HCT116 (cell line): ENCODE results near the gene PURA.
A peak's percentile ranks its signal among the peaks of the same experiment; 100 is the strongest.

ENCODE experiments used
- CEBPB ChIP-seq: IDR thresholded peaks from 2 replicates; pipeline ENCODE4 v1.6.1; 2012; ENCODE audit warnings: low read depth
- CTCF ChIP-seq, 3 experiments: fragments of 200-600 bp in 1 of 3; sonication (generic) in 1 of 3; IDR thresholded peaks in 2 of 3; conservative IDR thresholded peaks in 1 of 3; 2 replicates each; pipeline ENCODE4 v1.5.1; 2012 to 2017; ENCODE audit warnings: low read depth in 2 of 3, low read length in 2 of 3, antibody characterized with exemption in 1 of 3, borderline replicate concordance in 1 of 3, control low read depth in 1 of 3, mild to moderate bottlenecking in 1 of 3, mixed read lengths in 1 of 3, mixed run types in 1 of 3, moderate library complexity in 1 of 3; ENCODE audit not compliant: insufficient read depth in 1 of 3
- EZH2 ChIP-seq: fragments of 200-600 bp; sonication (generic); IDR thresholded peaks from 2 replicates; pipeline ENCODE4 v1.6.1; 2017; ENCODE audit warnings: antibody characterized with exemption, mixed run types
- EZH2phosphoT487 ChIP-seq: fragments of 200-600 bp; IDR thresholded peaks from 2 replicates; pipeline ENCODE4 v1.6.1; 2018; ENCODE audit warnings: antibody characterized with exemption, borderline replicate concordance
- POLR2A ChIP-seq: IDR thresholded peaks from 2 replicates; pipeline ENCODE4 v1.7.0; 2011; ENCODE audit warnings: borderline replicate concordance; ENCODE audit not compliant: insufficient read depth, insufficient read length; ENCODE audit errors: extremely low read depth
- POLR2AphosphoS5 ChIP-seq: IDR thresholded peaks from 2 replicates; pipeline ENCODE4 v1.6.1; 2011; ENCODE audit warnings: mild to moderate bottlenecking, low read depth, low read length, moderate library complexity
- RAD21 ChIP-seq: IDR thresholded peaks from 2 replicates; pipeline ENCODE4 v1.6.1; 2012; ENCODE audit warnings: low read depth, mild to moderate bottlenecking
- SP1 ChIP-seq: IDR thresholded peaks from 2 replicates; pipeline ENCODE4 v1.6.1; 2012; ENCODE audit warnings: low read depth
- SRF ChIP-seq: IDR thresholded peaks from 2 replicates; pipeline ENCODE4 v1.6.1; 2012; ENCODE audit warnings: low read depth
- YY1 ChIP-seq: IDR thresholded peaks from 2 replicates; pipeline ENCODE4 v1.6.1; 2011; ENCODE audit warnings: low read length, low read depth, moderate library complexity, mild to moderate bottlenecking; ENCODE audit not compliant: insufficient replicate concordance; ENCODE audit errors: extremely low read depth
- ZBTB33 ChIP-seq: IDR thresholded peaks from 2 replicates; pipeline ENCODE4 v1.6.1; 2011; ENCODE audit warnings: mild to moderate bottlenecking, low read length, moderate library complexity; ENCODE audit not compliant: insufficient replicate concordance; ENCODE audit errors: extremely low read depth
- TF ChIP-seq, protein P1 (sequence below): IDR thresholded peaks from 2 replicates; pipeline ENCODE4 v1.6.1; 2012
- TF ChIP-seq, protein P2 (sequence below): IDR thresholded peaks from 2 replicates; pipeline ENCODE4 v1.6.1; 2012

- TF ChIP-seq CTCF (IDR thresholded peaks at IDR 0.05 in 2 of 3, conservative IDR thresholded peaks at IDR 0.05 in 1 of 3; ENCODE audit: borderline replicate concordance in 1 of 3, insufficient read depth in 1 of 3, low read depth in 2 of 3, low read length in 2 of 3) (0 out of 6 replicates have a peak, but pooled peaks of 1 of the 3 experiments have one; percentile 20), POLR2AphosphoS5 (no peak), ZBTB33 (no peak), EZH2 (no peak), POLR2A (no peak), RAD21 (0 out of 2 replicates have a peak, but pooled peaks have one; percentile 2), YY1 (no peak), CEBPB (no peak), SRF (no peak), SP1 (no peak), EZH2phosphoT487 (no peak)
- TF ChIP-seq, protein P1, sequence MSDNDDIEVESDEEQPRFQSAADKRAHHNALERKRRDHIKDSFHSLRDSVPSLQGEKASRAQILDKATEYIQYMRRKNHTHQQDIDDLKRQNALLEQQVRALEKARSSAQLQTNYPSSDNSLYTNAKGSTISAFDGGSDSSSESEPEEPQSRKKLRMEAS = no peak
- TF ChIP-seq, protein P2, sequence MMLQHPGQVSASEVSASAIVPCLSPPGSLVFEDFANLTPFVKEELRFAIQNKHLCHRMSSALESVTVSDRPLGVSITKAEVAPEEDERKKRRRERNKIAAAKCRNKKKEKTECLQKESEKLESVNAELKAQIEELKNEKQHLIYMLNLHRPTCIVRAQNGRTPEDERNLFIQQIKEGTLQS = no peak
Measured at GRCh38 chr5:140118302-140118936, 4.5 kb downstream of the PURA start.
